PC-9 (cell line): Measurements from ENCODE around the gene LRIG1.

Experiments
- EZH2 ChIP-seq: fragments of 200-600 bp; sonication (generic); IDR thresholded peaks from 2 replicates; pipeline ENCODE4 v1.8.0; 2017; ENCODE audit warnings: antibody characterized with exemption, low read depth
- TF ChIP-seq, protein P1 (sequence below): fragments of 200-600 bp; sonication (generic); conservative IDR thresholded peaks from 2 replicates; pipeline ENCODE4 v1.6.1; 2017; ENCODE audit warnings: mixed run types, antibody characterized with exemption, mild to moderate bottlenecking, moderate library complexity

DNA sequence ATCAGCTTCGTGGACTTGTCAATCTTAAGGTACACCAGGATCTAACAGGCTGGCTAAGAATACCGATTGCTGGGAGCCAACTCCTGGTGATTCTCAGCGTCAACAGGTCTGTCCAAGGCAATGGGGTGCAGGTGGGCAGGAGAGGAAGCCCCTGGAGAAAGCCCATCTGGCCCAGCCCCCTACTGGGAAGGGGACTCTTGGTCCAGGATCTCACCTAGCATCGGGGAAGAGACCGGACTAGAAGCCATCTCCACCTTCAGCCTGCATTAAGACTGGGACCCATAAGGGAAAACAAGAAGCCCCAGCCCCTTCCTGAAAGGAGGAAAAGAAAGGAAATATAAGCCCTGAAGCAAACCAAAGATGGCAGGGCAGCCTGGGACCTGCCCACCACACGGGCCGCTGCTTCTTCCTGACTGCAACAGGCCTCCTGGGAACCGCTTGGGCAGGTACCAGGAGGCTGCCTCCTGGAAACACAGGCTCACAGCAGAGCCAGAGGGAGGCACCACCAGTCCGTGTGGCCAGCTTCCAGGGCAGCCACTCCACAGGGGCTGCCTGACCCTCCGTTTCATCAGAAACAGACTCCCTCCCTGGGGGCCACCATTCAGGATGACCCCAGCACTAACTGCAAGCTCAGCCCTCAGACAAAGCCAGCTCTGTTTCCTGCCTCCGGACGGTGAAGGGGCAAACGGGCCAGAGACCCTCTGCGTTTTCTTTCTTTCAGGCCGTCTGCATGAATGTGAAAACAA is 100.2 kb downstream of the LRIG1 start:
- TF ChIP-seq, protein P1, sequence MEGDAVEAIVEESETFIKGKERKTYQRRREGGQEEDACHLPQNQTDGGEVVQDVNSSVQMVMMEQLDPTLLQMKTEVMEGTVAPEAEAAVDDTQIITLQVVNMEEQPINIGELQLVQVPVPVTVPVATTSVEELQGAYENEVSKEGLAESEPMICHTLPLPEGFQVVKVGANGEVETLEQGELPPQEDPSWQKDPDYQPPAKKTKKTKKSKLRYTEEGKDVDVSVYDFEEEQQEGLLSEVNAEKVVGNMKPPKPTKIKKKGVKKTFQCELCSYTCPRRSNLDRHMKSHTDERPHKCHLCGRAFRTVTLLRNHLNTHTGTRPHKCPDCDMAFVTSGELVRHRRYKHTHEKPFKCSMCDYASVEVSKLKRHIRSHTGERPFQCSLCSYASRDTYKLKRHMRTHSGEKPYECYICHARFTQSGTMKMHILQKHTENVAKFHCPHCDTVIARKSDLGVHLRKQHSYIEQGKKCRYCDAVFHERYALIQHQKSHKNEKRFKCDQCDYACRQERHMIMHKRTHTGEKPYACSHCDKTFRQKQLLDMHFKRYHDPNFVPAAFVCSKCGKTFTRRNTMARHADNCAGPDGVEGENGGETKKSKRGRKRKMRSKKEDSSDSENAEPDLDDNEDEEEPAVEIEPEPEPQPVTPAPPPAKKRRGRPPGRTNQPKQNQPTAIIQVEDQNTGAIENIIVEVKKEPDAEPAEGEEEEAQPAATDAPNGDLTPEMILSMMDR, result no peak
- no peak for TF ChIP-seq EZH2
